ENCODE results near the gene CRHR1. TPM values are rescaled to one million over a fixed set of nuclear protein-coding genes. Genes with fewer than 3 reads are reported as not detected.

CRHR1 gene
- total RNA-seq, 4 donors from 2014 or later = not detected

DNA sequence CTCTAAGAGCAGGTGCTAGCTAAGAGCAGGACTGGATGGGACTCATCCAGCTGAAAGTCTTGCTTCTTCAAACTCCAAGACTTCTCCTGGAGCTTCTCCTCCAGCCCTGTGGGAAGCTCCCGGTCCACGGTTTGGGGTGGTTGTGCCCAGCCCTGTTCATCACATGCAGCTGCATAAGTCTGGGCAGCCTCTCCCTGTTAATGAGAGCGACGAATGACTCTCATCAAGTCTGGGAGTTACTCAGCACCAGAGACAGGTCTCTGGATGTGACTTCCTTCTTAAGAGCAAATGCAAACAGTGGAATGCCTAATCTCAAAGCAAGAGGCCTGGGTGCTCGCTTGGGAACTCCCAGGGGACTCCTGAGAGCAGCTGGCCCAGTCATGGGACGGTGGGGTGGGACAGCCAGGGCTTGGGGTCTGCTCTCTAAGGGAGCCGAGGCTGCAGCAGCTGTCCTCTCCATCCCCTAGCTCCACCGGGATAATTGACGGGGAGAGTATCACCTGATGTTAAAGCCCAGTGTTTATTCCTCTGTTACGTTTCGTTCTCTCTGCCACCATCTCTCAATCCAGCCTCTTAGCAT lies 35.3 kb upstream of the CRHR1 start:
- intact Hi-C loops (cut with DNase I) = no loop called here
- no peaks in the 10 kb centered on the region for H3K27me3 ChIP-seq
- H3K4me3 ChIP-seq (replicated peaks in 1 of 3) = no peak overlapping the region
- no peak for DNase-seq
- H3K36me3 ChIP-seq = no peaks in the 10 kb centered on the region
- WGBS, 2 donors = 68 to 94% methylated on average over 4 to 11 of the region's 11 CpGs
- no peaks in the 10 kb centered on the region for H3K9me3 ChIP-seq
- no peak overlapping the region for H3K27ac ChIP-seq
- no peaks in the 10 kb centered on the region for H3K4me1 ChIP-seq
- TF ChIP-seq, protein P1, sequence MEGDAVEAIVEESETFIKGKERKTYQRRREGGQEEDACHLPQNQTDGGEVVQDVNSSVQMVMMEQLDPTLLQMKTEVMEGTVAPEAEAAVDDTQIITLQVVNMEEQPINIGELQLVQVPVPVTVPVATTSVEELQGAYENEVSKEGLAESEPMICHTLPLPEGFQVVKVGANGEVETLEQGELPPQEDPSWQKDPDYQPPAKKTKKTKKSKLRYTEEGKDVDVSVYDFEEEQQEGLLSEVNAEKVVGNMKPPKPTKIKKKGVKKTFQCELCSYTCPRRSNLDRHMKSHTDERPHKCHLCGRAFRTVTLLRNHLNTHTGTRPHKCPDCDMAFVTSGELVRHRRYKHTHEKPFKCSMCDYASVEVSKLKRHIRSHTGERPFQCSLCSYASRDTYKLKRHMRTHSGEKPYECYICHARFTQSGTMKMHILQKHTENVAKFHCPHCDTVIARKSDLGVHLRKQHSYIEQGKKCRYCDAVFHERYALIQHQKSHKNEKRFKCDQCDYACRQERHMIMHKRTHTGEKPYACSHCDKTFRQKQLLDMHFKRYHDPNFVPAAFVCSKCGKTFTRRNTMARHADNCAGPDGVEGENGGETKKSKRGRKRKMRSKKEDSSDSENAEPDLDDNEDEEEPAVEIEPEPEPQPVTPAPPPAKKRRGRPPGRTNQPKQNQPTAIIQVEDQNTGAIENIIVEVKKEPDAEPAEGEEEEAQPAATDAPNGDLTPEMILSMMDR (IDR thresholded peaks at IDR 0.05) = no peak
- no peak for TF ChIP-seq POLR2A (IDR thresholded peaks at IDR 0.05)

DNA sequence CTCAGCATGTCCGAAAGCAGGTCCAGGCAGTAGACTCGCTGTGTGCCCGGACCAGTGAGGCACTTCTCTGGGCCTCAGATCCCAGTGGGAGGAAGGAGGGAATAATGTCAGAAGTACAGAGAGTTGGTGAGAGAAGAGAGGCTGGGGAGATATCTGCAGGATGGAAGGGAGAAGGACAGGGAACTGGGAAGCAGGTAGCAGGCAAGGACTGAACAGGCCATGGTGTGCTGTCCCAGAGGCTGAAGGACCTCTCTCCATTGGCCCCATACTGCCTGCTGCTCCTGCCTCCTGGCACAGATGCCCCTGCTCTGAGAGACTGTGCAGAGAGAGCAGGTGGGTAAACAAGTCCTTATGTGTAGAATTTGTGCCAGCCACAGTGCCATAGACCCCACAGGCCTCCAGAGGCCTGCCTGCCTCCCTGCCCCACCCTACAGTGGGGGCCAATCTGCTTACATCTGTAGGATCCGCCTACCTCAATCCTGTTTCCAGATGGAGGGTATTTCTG lies 34.2 kb upstream of the CRHR1 start:
- H3K4me1 ChIP-seq = no peaks in the 10 kb centered on the region
- no peaks in the 10 kb centered on the region for H3K9me3 ChIP-seq
- intact Hi-C loops (cut with DNase I) = no loop called here
- H3K27ac ChIP-seq = no peak overlapping the region
- WGBS, 2 donors = 97 to 98% methylated on average over 4 of the region's 4 CpGs
- no peak for TF ChIP-seq POLR2A (IDR thresholded peaks at IDR 0.05)
- TF ChIP-seq, protein P1 (IDR thresholded peaks at IDR 0.05) = no peak
- no peak overlapping the region for H3K4me3 ChIP-seq (replicated peaks in 1 of 3)
- no peak for DNase-seq
- no peaks in the 10 kb centered on the region for H3K36me3 ChIP-seq
- H3K27me3 ChIP-seq = no peaks in the 10 kb centered on the region

DNA sequence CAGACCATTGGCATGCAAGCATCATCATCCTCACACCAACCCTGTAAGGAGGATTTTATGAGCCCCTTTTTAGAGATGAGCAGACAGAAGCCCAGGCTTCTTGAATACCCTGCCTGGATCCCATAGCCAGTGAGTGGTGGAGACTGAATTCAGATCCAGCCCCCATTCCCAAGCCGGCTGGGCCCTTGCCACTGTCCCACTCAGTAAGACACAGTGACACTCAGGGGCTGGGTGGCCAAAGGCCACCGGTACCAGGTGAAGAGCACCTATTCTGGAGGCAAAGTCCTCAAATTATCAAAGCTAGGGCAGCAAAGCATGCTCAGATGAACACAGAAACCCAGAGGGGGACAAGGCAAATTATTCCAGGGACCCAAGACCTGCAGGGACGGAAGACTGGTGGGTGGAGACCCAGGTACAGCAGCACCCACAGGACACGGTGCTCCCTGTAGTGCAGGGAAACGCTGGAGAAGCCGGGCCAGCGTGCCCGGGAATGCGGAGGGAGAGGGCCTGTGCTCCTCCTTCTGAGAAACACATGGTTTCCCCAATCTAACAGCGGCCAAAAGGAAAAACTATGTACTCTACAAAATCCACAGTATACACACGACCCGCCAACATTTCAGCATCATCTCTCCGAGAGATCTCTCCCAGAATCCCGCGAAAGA lies 33.2 kb upstream of the CRHR1 start:
- no peak for DNase-seq
- WGBS, 2 donors = 88 to 89% methylated on average over 15 of the region's 15 CpGs
- Histone ChIP-seq H3K4me1 (no peaks in the 10 kb centered on the region), H3K4me3 (replicated peaks in 1 of 3) (no peak overlapping the region), H3K27me3 (no peaks in the 10 kb centered on the region), H3K9me3 (no peaks in the 10 kb centered on the region), H3K27ac (no peak overlapping the region), H3K36me3 (no peaks in the 10 kb centered on the region)
- intact Hi-C loops (cut with DNase I) = no loop called here
- TF ChIP-seq, protein P1 (IDR thresholded peaks at IDR 0.05) = no peak
- TF ChIP-seq POLR2A (IDR thresholded peaks at IDR 0.05) = no peak

DNA sequence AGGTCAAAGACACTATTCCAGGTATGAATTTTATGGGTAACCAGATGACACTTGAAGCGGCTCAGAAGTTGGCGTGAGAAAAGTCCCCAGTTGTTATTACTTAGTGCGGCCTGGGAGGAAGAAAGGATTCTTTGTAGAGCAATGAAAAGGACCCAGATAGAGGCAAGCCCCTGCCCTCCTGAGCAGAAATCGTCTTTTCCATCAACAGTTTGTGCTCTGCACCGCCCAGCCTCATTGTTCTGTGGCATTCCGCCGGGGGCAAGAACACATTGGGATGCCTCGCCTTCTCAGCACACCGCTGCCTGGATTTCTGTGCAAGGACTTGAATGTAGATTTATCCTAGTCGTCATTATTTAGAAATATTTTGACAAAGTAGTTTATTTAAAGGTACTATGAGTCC lies 32.7 kb upstream of the CRHR1 start:
- no peaks in the 10 kb centered on the region for H3K36me3 ChIP-seq
- no peak for DNase-seq
- intact Hi-C loops (cut with DNase I) = no loop called here
- WGBS, 2 donors = 69 to 80% methylated on average over 10 of the region's 10 CpGs
- H3K4me1 ChIP-seq = no peaks in the 10 kb centered on the region
- no peak overlapping the region for H3K27ac ChIP-seq
- no peaks in the 10 kb centered on the region for H3K27me3 ChIP-seq
- H3K9me3 ChIP-seq = no peaks in the 10 kb centered on the region
- no peak overlapping the region for H3K4me3 ChIP-seq (replicated peaks in 1 of 3)
- TF ChIP-seq, protein P1 (IDR thresholded peaks at IDR 0.05) = no peak
- no peak for TF ChIP-seq POLR2A (IDR thresholded peaks at IDR 0.05)

DNA sequence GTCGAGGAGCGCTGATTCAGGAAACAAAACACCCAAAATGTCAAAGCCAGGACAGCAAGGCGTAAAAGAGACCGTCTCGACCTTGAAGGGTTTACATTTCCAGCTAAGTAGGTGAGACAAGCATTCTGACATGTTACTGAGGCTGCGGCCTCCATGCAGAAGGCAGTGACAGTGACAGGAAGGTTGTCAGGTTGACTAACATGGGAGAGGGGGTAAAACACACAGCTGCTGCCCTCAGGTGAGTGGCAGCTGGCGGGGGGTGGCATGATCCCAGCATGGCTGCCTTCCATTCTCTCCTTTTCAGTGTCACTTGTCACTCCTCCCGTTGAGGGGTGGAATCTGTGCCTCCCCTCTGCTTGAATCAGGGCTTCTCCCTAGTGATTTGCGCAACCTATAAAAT lies 31.9 kb upstream of the CRHR1 start:
- Histone ChIP-seq H3K36me3 (no peaks in the 10 kb centered on the region), H3K27ac (no peak overlapping the region), H3K27me3 (no peaks in the 10 kb centered on the region), H3K9me3 (no peaks in the 10 kb centered on the region), H3K4me1 (no peaks in the 10 kb centered on the region), H3K4me3 (replicated peaks in 1 of 3) (no peak overlapping the region)
- 84% methylated on average over 9 of the region's 9 CpGs for WGBS, 2 donors
- TF ChIP-seq POLR2A (IDR thresholded peaks at IDR 0.05) = no peak
- TF ChIP-seq, protein P1 (IDR thresholded peaks at IDR 0.05) = no peak
- no peak for DNase-seq
- intact Hi-C loops (cut with DNase I) = no loop called here

All from thyroid gland (tissue), 4 donors.